ENCODE data around the gene LARGE1.

The LARGE1 gene

DNA sequence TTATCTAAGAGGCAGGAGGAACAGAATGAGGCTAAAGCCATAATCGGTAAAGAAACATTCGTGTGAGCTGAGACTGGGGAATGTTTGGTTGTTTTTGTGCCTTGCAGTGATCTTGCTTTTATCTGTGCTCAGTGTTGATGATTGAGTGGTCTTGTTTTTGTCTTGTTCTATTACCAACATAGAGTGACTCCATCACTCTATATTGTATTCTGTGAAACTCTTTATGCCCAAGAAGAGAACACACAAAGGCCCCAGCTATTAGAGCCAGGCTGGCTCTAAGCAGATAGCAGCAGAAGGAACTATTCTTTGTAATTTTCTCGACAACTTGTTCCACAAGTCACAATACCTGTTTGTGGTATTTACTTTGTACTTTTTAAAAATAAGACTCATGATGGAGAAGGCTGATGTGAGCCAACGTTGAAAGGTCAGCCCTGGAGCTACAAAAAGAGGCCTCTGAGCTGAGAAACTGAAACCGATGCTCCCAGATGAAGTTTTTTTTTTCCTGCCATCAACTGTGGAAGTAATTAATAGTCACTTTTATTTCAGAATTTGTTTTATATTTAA lies 68.4 kb downstream of the LARGE1 start:
- no peak for DNase-seq

DNA sequence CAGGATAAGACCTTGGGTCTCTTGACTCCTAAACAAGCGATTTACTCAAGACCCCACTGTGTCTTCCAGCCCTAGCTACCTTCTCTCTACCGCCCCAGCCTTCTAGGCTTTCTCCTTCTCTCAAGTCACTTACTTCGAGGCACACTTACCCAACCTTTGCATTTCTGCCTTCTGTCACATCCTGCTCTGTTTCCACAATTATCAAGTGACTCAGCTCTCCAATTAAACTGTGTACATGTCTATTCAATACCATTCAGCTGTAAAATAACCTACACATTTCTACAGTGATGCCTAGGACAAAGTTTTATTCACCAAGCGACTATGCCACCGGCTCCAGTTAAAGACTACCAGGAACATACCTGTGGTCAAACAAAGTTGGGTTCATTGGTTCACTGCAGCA lies 69.0 kb downstream of the LARGE1 start:
- DNase-seq = no peak

DNA sequence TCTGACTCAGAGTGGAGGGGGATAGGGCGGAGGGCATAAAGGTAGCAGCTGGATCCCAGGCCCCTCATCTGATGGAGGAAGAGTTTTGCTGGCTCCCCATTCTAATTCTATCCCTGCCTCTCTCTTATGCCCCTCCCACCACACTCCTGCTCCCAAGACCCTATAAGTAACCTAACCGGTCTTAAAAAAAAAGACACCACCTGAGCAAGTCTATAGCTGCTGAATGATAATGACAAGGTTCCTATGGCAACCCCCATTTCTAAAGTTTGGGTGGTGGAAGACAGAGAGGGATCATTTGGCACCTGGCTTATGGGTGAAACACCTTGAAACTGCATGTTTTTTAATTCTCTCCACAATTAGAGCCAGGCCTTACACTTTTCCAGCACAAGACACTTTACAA lies 69.6 kb downstream of the LARGE1 start:
- no peak for DNase-seq

DNA sequence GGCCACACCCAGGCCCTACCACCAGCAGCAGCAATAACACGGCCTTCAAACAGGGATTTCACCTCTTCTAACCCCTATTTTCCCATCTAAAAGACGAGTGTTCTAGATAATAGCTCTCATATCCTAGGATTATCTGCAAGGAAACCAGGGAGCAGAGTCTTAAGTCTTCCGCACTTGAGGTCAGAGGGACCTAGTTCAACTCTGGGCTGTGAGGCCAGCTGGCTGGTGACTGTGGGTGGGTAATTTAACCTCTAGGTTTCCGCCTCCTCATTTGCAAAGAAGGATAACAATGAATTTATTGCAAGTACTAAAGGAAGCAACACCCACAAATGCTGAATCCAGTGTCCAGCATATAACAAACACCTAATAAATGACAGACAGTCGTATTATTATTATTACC lies 70.1 kb downstream of the LARGE1 start:
- no peak for DNase-seq

DNA sequence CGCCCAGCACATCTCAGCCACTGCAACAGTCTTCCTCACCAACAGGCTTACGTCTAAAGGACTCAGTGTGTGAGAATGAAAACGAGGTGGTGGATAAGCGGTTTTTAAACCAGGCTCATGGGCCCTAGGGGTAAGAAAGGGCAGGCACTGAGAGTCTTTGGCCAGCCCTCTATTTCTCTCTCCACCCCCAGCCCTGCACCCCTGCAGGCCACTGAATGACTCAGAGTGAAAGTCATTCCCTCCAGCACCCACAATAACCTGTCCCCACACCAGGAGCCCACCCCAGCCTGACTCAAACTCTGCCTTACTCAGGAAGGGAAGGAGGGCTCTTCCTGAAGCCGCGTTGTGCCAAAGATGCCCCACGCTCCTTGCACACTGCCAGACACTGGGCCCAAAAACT lies 72.0 kb downstream of the LARGE1 start:
- no peak for DNase-seq

- no peak for DNase-seq
Measured at GRCh38 chr22:33844273-33844672, 76.0 kb downstream of the LARGE1 start.

GRCh38 chr22:33842421-33843094 lies 77.7 kb downstream of the LARGE1 start:
- DNase-seq = no peak

- DNase-seq = no peak
Measured at GRCh38 chr22:33842006-33842354, 78.3 kb downstream of the LARGE1 start.

DNA sequence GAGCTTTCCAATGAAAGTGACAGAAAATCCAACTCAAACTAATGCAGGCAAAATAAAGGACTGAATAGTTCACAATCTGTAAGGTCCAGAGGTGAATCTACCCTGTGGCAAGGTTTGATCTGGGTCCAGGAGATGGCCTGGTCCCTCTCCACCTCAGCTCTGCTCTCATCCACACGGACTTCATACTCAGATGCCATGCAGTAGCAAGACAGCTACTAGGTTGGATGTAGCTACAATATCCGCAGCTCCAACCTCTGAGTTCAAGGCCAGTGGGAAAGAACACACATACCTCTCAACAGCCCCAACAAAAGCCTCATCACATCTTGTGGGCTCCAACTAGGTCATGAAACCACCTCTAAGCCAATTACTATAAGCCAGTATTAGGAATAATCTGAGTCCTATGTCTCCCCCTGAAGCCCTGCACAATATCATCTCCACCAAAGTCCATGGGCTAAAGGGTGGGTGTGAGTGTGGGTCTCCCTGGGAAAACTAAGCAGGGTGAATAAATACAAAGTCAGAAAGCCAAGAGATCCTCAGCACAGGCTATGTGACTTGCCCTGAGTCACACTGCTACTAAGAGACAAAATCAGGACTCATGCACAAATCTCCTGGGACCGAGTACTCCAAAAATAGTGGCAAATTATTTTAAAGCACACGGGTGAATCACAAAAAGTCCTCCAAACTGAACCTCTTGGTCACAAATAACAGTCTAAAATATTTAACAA lies 78.8 kb downstream of the LARGE1 start:
- DNase-seq = no peak

DNA sequence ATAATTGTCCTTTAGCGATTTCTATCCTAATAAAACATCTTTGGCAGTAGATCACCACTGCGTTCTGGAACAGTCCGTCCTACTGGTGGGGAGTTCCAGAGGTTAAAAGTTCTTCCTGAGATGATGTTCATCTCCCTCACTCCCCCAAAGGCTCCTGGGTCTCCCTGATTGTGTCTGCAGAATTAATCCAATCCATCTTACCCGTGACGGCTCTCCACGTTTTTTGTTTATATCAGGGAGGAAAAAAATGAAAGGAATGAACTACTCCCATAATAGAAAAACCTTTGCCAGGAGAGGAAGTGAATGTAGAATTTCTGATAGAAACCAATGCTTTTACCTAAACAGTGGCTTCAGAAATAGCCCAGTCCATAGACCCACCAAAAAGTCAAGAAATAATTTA lies 81.6 kb downstream of the LARGE1 start:
- DNase-seq = no peak

DNA sequence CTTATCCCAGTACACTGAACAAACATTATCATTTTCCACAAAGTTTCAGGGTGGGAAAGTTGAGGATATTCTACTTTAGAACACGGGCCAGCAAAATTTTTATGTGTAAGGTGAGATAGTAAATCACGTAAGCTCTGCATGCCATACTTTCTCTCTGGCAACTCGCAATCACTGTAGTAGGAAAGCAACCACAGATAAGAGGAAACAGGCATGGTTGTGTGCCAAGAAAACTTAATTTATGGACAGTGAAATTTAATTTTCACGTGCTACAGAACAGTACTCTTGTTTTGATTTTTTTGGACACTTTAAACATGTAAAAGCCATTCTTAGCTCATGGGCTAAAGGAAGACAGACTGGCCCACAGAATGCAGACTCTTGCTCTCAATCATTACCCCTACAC lies 82.5 kb downstream of the LARGE1 start:
- DNase-seq = no peak

DNA sequence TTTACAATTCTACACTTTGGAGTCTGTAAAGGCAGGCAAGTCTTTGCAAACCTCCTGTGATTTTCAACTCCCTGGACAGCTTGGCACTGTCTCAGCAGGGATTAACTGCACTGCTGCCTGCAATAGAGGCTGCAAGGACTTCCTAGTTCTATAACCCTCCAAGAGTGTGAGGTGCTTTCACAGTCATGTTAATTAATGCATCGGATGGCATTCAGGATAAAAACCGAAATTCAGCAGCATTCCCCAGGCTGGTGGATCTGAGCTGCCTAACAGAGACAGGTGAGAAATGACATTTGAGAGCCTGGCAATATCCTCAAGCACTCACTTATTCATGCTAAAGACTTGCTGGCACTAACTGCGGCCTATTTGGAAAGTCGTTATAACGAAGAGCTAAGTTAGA lies 85.0 kb downstream of the LARGE1 start:
- DNase-seq = no peak

GRCh38 chr22:33832558-33833151 lies 87.6 kb downstream of the LARGE1 start:
- DNase-seq = no peak

- no peak for DNase-seq
Measured at GRCh38 chr22:33831651-33832050, 88.6 kb downstream of the LARGE1 start.

DNA sequence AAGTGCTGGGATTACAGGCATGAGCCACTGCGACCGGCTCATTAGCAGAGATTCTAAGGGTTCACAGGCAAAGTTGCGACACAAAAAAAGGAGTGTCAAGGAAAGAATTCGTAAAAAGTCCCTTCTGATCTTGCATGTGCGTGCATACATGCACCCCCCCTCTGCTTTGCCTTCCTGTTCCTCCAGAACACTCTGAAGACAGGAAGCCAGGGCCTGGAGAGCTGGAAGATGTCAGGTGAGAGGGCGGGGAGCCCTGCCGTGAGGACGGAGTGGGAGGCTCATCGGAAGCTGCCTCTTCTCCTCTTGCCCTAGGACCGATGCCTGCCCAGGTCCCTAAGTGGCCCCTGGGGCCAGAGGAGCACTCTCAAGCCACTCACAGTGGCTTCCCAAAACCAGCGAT lies 89.1 kb downstream of the LARGE1 start:
- no peak for DNase-seq

- no peak for DNase-seq
Measured at GRCh38 chr22:33829546-33830280, 90.6 kb downstream of the LARGE1 start.

DNA sequence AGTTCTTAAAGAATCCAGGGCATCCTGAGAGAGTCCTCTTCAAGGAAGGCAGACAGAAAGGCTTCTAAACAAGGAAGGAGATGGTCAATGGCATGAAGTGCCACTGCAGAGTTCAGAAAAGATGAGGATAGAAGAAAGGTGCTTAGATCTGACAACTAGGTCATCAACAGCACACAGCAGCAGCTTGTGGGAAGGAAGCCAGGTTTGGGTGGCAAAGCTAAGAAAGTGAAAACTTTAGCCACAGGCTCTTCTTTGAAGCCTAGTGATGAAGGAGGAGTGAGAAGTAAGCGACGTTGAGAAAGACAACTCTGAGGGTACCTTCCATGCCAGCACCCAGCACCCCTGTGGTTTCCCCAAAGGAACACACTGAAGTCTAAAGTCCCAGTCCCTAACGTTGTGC lies 92.0 kb downstream of the LARGE1 start:
- DNase-seq = no peak

GRCh38 chr22:33825761-33826160 lies 94.5 kb downstream of the LARGE1 start:
- DNase-seq = no peak

GRCh38 chr22:33823552-33823951 lies 96.7 kb downstream of the LARGE1 start:
- DNase-seq = no peak

DNA sequence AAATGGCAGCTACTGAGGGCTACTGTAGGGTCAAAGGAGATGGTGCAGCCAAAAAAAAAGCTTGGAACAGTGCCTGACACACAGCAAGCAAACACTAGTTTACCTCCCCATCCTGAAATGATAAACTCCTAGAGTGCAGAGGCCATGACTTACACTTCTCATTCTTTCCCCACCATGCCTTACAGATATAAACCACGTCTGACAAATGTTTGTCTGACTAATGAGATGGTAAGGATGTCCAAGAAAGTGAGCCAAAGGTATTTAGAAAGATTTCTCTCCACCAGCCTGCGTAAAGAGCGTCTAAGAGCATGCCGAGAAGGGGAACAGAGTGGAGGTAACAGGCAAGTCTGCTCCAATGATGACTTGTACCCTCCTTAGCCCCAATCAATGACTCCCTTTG lies 99.0 kb downstream of the LARGE1 start:
- DNase-seq = no peak

- no peak for DNase-seq
Measured at GRCh38 chr22:33819743-33820142, 100.5 kb downstream of the LARGE1 start.

GRCh38 chr22:33817512-33818127 lies 102.7 kb downstream of the LARGE1 start:
- DNase-seq = no peak

DNA sequence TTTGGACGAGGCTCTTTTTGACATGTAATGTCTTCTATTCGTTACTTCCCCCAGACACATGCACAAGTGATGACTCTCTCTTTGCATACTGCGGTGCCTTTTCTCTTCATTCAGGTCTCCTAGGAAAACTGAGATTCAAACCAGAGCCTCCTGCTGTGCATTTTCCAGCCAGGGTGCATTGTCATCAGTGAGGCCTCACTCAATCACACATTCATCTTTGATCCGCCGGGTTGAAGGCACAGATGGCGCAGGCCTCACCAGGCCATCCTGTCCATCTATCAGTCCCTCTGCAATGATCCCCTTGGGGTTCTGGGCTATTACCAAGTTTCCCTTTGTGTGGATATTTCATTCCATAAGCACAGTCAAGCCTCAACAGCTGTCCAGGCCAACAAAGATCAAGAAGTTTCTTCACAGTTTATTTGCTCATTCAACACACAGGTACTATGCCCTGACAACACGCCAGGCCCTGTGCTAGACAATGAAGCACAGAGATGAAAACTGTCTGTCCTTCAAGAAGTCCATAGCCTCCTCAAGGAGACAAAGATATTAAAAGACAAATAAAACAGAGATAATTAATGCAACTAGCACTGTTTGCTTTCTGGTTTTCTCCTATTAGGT lies 107.8 kb downstream of the LARGE1 start:
- DNase-seq = no peak
